Activated naive CD8-positive, alpha-beta T cell treated with anti-CD3 and anti-CD28 coated beads, Interleukin-2, amount 50 U/mL, for 16 hours (primary cell): ENCODE measurements around the gene MBOAT1.
A peak's percentile ranks its signal among the peaks of the same experiment; 100 is the strongest.
"Not testable (repeated sequence)": the region's sequence is repeated elsewhere in the genome, so short reads cannot be mapped to it uniquely, and the experiment has no call there.

ENCODE experiments used
- DNase-seq: peaks from one replicate; pipeline ENCODE4 v3.0.0-alpha.2; 2020; ENCODE audit warnings: low read depth, low spot score

Gene MBOAT1

GRCh38 chr6:20212392-20213111, at the start of gene MBOAT1:
Gene MBOAT1 (minus strand): TSS chr6:20212469. CDS start chr6:20212234, 235 bp downstream.
- peak; percentile 10 for DNase-seq

- DNase-seq, result no peak
Observed at GRCh38 chr6:20261685-20262084, 49.4 kb upstream of the MBOAT1 start.

DNA sequence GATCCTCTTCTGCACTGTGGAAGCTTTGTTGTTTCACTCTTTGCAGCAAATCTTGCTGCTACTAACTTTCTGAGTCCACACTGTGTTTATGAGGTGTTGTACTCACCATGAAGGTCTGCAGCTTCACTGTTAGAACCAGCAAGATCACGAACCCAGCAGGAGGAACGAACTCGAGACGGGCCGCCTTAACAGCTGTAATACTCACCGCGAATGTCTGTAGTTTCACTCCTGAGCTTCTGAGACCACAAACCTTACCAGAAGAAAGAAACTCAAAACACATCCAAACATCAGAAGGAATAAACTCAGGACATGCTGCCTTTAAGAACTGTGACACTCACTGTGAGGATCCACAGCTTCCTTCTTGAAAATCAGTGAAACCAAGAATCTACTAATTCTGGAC, 48.1 kb upstream of the MBOAT1 start:
- no peak for DNase-seq

- DNase-seq, result no peak
Observed at GRCh38 chr6:20259316-20260049, 47.2 kb upstream of the MBOAT1 start.

GRCh38 chr6:20255428-20255827, 43.2 kb upstream of the MBOAT1 start:
- DNase-seq, result no peak

DNA sequence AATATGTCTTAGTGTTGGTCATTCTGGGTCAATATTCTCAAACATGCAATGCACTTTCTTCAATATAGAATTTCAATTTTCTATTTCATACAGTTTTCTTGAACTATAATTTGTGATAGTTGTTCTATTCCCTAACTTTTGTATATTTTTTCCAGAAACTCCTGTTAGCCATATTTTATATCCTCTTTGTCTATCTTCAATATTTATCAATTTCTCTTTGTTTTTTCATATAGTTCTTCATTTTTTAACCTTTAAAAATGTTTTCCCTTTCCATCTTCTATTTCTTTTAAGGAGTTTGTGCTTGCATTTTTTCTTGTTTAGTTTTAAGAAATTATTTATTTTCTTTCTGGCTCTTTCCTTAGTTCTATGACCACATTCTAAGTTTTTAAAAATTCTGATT, 42.0 kb upstream of the MBOAT1 start:
- no peak for DNase-seq

DNA sequence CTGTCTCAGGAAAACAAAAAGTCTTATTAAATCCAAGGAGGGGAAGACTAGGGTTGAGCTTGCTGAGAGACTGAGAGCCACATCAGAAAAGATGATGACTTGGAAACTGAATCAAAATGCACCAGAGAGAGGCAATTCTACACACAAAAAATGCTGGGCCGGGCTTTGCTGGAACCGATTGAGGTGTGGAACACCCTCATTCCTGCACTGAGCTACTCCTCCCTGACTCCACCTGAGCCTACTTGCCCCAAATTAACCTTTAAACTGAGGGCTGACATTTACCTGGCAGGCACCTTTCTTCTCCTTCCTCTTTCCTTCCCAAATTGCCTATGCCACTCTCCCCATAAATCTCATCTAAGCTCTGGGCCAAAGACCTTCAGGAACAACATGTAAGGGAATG, 40.8 kb upstream of the MBOAT1 start:
- DNase-seq, result no peak

DNA sequence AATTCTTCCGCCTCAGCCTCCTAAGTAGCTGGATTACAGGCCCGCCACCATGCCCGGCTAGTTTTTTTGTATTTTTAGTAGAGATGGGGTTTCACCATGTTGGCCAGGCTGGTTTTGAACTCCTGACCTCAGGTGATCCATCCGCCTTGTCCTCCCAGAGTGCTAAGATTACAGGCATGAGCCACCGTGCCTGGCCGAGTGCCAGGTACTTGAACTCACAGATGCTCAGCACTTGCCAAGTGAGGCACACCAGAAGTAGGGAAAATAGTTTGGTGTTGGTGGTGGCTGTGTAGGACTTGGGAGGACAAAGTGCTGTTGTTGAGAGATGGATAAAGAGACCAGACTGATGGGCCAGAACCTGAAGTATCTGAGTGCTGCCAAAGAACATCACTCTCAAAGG, 40.0 kb upstream of the MBOAT1 start:
- no peak for DNase-seq

DNA sequence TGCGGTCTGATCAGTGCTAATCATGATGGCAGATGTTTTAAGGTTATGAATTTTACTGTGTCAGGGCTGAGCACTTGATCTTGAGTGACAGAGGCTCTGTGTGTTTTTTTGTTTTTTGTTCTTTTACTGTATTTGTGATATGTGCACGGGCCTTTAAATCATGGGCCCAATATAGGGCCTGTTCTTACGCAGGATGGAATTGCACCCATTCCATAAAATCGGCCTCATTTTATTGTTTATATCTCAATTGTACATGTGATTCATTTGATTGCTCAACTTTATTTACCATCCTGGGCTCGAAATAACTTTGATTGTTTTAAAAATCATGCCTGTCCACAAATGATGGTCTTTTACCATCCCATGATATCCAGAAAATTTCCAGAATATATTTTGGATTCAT, 39.3 kb upstream of the MBOAT1 start:
- DNase-seq, result no peak

DNA sequence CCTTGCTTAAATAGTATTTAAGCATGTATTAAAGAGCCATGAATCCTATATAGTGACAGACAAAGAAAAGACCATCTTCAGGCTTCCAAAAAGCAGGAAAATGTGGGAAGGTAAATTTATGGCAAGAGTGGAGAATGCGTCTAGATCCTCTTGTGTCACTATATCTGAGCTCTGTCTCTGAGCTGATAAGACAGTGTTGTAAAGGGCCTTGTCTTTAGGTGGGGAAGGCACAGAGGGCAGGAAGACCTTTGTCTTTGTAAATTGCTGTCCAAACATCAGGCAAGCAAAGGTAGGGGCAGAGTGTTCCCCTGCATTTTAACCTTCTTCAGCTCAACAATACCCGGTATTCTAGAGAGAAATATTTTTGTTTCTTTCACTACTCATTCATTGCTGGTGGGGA, 33.9 kb upstream of the MBOAT1 start:
- DNase-seq, result no peak

DNA sequence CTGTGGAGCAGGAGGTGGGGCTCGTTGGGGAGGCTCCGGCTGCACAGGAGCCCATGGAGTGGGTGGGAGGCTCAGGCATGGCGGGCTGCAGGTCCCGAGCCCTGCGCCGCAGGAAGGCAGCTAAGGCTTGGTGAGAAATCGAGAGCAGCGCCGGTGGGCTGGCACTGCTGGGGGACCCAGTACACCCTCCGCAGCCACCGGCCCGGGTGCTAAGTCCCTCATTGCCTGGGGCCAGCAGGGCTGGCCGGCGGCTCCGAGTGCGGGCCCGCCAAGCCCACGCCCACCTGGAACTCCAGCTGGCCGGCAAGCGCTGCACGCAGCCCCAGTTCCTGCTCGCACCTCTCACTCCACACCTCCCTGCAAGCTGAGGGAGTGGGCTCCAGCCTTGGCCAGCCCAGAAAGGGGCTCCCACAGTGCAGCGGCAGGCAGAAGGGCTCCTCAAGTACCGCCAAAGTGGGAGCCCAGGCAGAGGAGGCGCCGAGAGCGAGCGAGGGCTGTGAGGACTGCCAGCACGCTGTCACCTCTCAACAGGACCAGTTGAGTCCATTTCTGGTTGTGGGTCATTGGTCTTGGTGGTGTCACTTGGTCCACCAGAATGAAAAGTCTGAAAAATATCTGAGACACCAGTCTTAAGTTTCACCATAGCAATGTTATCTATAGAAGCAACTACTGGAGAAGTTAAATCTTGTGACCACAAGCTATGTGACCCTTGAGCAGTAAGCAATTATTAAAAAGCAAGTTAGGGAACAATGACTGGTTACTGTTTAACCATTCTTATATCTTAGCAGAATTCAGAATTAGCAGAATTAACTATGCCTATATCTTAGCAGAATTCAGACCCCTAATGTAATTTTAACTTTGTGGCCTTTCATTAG, 32.8 kb upstream of the MBOAT1 start:
- DNase-seq, result not testable (repeated sequence)

DNA sequence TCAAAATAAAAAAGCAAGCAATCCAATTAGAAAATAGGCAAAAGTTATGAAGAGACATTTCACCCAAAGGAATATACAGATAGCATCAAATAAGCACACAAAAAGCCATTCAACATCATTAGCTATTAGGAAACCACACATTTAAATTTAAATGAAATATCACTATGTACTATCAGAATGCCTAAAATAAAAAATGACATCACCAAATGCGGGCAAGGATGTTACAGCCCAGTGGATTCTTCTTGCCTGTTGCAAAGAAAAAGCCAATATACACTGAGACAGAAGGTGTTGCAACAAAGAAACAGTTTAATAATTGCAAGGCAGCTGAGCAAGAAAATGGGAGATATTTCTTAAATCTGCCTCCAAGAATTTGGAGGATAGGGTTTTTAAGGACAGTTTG, 31.0 kb upstream of the MBOAT1 start:
- no peak for DNase-seq

GRCh38 chr6:20242397-20242796, 30.1 kb upstream of the MBOAT1 start:
- no peak for DNase-seq

DNA sequence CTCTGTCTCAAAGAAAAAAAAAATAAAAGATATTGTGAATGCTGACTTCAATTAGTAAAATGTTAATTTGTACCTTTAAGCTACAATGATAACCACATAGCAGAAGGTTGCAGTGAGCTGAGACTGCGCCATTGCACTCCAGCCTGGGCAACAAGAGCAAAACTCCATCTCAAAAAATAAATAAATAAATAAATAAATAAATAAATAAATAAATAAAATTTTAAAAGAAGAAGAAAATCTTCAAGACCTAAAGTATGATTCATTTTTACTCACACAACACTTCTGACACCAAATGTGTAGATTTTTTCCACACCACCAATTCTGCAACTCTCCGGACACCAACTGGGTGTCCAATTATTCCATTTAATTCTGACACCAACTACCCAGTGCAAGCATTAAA, 28.8 kb upstream of the MBOAT1 start:
- no peak for DNase-seq

- DNase-seq, result no peak
Observed at GRCh38 chr6:20238688-20239587, 26.7 kb upstream of the MBOAT1 start.

- no peak for DNase-seq
Observed at GRCh38 chr6:20237677-20238460, 25.6 kb upstream of the MBOAT1 start.

DNA sequence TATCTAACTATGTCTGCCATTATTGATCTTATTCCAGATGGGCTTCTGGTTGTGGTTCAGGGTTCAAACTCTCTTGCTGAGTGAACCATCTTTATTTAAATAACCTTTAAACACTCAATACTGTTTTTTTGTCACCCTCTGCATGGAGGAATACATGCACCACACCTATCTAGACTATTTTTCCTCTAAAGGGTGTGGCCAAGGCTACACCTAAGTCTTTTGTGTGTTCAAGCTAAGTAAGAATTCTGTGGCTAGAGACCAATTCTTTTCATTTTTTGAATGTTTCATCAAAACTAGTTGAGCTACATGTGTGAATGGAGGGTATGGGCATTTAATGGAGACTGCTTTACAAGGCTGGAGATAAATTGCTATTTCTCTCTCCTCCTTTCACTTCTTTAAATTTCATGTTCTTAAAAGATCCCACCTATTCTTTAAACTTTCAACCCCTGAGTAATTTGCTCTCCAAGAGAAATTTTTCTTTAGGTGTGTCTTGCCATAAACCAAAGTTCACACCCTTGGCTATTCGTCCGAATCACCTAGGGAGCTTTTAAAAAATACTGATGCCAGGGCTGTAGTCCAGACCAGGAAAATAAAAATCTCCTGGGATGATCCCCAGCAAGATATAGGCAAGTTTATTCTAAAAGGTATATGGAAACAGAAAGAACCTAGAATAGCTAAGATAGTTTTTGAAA, 24.8 kb upstream of the MBOAT1 start:
- DNase-seq, result no peak

GRCh38 chr6:20236344-20236743, 24.1 kb upstream of the MBOAT1 start:
- DNase-seq, result no peak

- no peak for DNase-seq
Observed at GRCh38 chr6:20235041-20235440, 22.8 kb upstream of the MBOAT1 start.

DNA sequence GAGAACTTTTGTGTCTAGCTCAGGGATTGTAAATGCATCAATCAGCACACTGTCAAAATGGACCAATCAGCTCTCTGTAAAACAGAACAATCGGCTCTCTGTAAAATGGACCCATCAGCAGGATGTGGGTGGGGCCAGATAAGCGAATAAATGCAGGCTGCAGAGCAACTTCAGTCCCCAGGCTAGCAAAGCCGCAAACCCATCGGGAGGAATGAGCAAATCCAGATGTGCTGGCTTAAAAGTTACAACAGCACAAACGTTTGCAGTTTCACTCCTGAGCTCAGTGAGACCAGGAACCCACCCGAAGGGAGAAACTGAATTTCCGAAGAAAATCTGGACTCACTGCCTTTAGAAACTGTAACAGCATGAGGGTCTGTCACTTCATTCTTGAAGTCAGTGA, 21.9 kb upstream of the MBOAT1 start:
- DNase-seq, result no peak
